Measurements from ENCODE around the gene COL24A1.

Gene COL24A1

GRCh38 chr1:85952460-85952859 lies 204.1 kb downstream of the COL24A1 start:
- no peaks in the 10 kb centered on the region for H3K9me3 ChIP-seq (replicated peaks in 1 of 2; ENCODE audit: control insufficient read depth in 2 of 2, insufficient read depth in 1 of 2, low read depth in 1 of 2, low read length in 2 of 2)
- no peak overlapping the region for H3K4me3 ChIP-seq (ENCODE audit: low read length in 2 of 2)
- no peak overlapping the region for H3K27ac ChIP-seq (replicated peaks; ENCODE audit: low read length)
- H2AK5ac ChIP-seq (ENCODE audit: low read depth, low read length) = no peak overlapping the region
- no peak overlapping the region for H2BK120ac ChIP-seq (ENCODE audit: low read depth, low read length)
- H3K4me2 ChIP-seq (ENCODE audit: insufficient read depth, low read length, poor library complexity, severe bottlenecking) = no peak overlapping the region
- no peak overlapping the region for H2BK12ac ChIP-seq (ENCODE audit: low read length)
- no peaks in the 10 kb centered on the region for H3K36me3 ChIP-seq (replicated peaks in 1 of 2; ENCODE audit: control insufficient read depth in 2 of 2, insufficient read depth in 2 of 2, low read length in 2 of 2)
- no peak overlapping the region for H4K91ac ChIP-seq (ENCODE audit: low read depth, low read length, poor library complexity)
- H4K8ac ChIP-seq (ENCODE audit: low read depth, low read length) = no peak overlapping the region
- H3K79me1 ChIP-seq (ENCODE audit: low read depth, low read length) = no peaks in the 10 kb centered on the region
- no peak overlapping the region for H3K9ac ChIP-seq (ENCODE audit: low read depth, low read length, poor library complexity)
- H3K27me3 ChIP-seq (ENCODE audit: control insufficient read depth in 3 of 3, insufficient read depth in 3 of 3, low read depth in 1 of 3, low read length in 3 of 3) = no peaks in the 10 kb centered on the region
- no peak overlapping the region for H2AFZ ChIP-seq (ENCODE audit: low read length)
- DNase-seq (ENCODE audit: low spot score) = no peak
- no peak overlapping the region for H3K4ac ChIP-seq (ENCODE audit: low read length)
- no peak overlapping the region for H3K18ac ChIP-seq (ENCODE audit: low read length)
- H2BK5ac ChIP-seq (ENCODE audit: low read length) = no peak overlapping the region
- no peak overlapping the region for H3K14ac ChIP-seq (ENCODE audit: low read length)
- H3K4me1 ChIP-seq (ENCODE audit: control insufficient read depth in 2 of 2, insufficient read depth in 1 of 2, low read depth in 1 of 2, low read length in 2 of 2) = no peaks in the 10 kb centered on the region
- no peak overlapping the region for H3K23ac ChIP-seq (ENCODE audit: low read depth, low read length, poor library complexity)
- H2BK15ac ChIP-seq (ENCODE audit: low read length) = no peak overlapping the region
- WGBS, 2 donors (ENCODE audit: extremely low coverage in 2 of 2, insufficient read length in 2 of 2, insufficient replicate concordance in 1 of 2) = no CpG with 5 or more reads among the region's 3 CpGs

DNA sequence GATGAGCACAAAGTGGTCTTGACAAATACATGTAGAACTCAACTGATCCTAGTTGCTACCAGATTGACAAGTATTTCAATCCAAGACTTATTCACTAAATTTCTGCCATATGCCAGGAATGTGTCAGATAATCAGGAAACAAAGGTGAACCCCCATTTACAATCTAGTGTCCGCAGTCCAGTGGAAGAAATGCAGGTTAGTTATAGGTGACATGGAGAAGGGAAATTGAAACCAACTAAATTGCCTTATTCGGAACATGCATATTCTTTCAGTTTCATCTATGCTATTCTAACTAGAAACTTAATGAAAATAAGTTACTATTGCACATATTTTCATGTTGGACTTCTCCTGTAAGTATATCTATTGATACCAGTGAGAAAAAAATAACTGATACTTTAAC lies 209.4 kb downstream of the COL24A1 start:
- Histone ChIP-seq H2BK120ac (ENCODE audit: low read depth, low read length) (no peak overlapping the region), H3K4me1 (ENCODE audit: control insufficient read depth in 2 of 2, insufficient read depth in 1 of 2, low read depth in 1 of 2, low read length in 2 of 2) (no peaks in the 10 kb centered on the region), H3K23ac (ENCODE audit: low read depth, low read length, poor library complexity) (no peak overlapping the region), H4K8ac (ENCODE audit: low read depth, low read length) (no peak overlapping the region), H3K9me3 (replicated peaks in 1 of 2; ENCODE audit: control insufficient read depth in 2 of 2, insufficient read depth in 1 of 2, low read depth in 1 of 2, low read length in 2 of 2) (no peaks in the 10 kb centered on the region), H2BK15ac (ENCODE audit: low read length) (no peak overlapping the region), H3K18ac (ENCODE audit: low read length) (no peak overlapping the region), H3K36me3 (replicated peaks in 1 of 2; ENCODE audit: control insufficient read depth in 2 of 2, insufficient read depth in 2 of 2, low read length in 2 of 2) (no peaks in the 10 kb centered on the region), H3K4me2 (ENCODE audit: insufficient read depth, low read length, poor library complexity, severe bottlenecking) (no peak overlapping the region), H3K4me3 (ENCODE audit: low read length in 2 of 2) (no peak overlapping the region), H2BK12ac (ENCODE audit: low read length) (no peak overlapping the region), H3K9ac (ENCODE audit: low read depth, low read length, poor library complexity) (no peak overlapping the region), H3K14ac (ENCODE audit: low read length) (no peak overlapping the region), H2AFZ (ENCODE audit: low read length) (no peak overlapping the region), H2AK5ac (ENCODE audit: low read depth, low read length) (no peak overlapping the region), H2BK5ac (ENCODE audit: low read length) (no peak overlapping the region), H3K79me1 (ENCODE audit: low read depth, low read length) (no peaks in the 10 kb centered on the region), H3K27me3 (ENCODE audit: control insufficient read depth in 3 of 3, insufficient read depth in 3 of 3, low read depth in 1 of 3, low read length in 3 of 3) (no peaks in the 10 kb centered on the region), H3K4ac (ENCODE audit: low read length) (no peak overlapping the region), H4K91ac (ENCODE audit: low read depth, low read length, poor library complexity) (no peak overlapping the region), H3K27ac (replicated peaks; ENCODE audit: low read length) (no peak overlapping the region)
- no peak for DNase-seq (ENCODE audit: low spot score)
- no CpG with 5 or more reads among the region's 2 CpGs for WGBS, 2 donors (ENCODE audit: extremely low coverage in 2 of 2, insufficient read length in 2 of 2, insufficient replicate concordance in 1 of 2)

DNA sequence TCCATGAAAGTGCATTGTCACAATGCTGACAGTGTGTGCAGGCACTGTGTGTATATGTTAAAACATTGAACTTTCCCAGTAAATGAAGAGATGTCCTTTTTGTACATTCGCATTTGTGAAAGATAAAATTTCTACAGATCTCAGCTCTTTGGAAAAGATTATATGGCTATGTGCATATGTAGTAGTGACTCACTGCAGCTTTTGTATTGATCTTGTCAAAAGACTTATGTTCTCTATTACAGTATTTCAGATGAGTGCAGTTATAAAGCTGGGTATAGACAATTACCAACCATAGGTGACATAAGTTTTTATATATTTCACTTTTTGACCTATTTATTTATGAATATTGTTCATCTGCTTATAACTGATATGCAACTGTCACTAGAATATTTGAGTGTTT lies 212.6 kb downstream of the COL24A1 start:
- Histone ChIP-seq H2BK15ac (ENCODE audit: low read length) (no peak overlapping the region), H3K27ac (replicated peaks; ENCODE audit: low read length) (no peak overlapping the region), H3K14ac (ENCODE audit: low read length) (no peak overlapping the region), H3K36me3 (replicated peaks in 1 of 2; ENCODE audit: control insufficient read depth in 2 of 2, insufficient read depth in 2 of 2, low read length in 2 of 2) (no peaks in the 10 kb centered on the region), H3K9ac (ENCODE audit: low read depth, low read length, poor library complexity) (no peak overlapping the region), H4K8ac (ENCODE audit: low read depth, low read length) (no peak overlapping the region), H2BK5ac (ENCODE audit: low read length) (no peak overlapping the region), H2AFZ (ENCODE audit: low read length) (no peak overlapping the region), H3K23ac (ENCODE audit: low read depth, low read length, poor library complexity) (no peak overlapping the region), H3K4me3 (ENCODE audit: low read length in 2 of 2) (no peak overlapping the region), H2BK12ac (ENCODE audit: low read length) (no peak overlapping the region), H3K79me1 (ENCODE audit: low read depth, low read length) (no peaks in the 10 kb centered on the region), H3K9me3 (replicated peaks in 1 of 2; ENCODE audit: control insufficient read depth in 2 of 2, insufficient read depth in 1 of 2, low read depth in 1 of 2, low read length in 2 of 2) (no peaks in the 10 kb centered on the region), H2AK5ac (ENCODE audit: low read depth, low read length) (no peak overlapping the region), H3K27me3 (ENCODE audit: control insufficient read depth in 3 of 3, insufficient read depth in 3 of 3, low read depth in 1 of 3, low read length in 3 of 3) (no peaks in the 10 kb centered on the region), H3K4me2 (ENCODE audit: insufficient read depth, low read length, poor library complexity, severe bottlenecking) (no peak overlapping the region), H3K4me1 (ENCODE audit: control insufficient read depth in 2 of 2, insufficient read depth in 1 of 2, low read depth in 1 of 2, low read length in 2 of 2) (no peaks in the 10 kb centered on the region), H3K4ac (ENCODE audit: low read length) (no peak overlapping the region), H2BK120ac (ENCODE audit: low read depth, low read length) (no peak overlapping the region), H3K18ac (ENCODE audit: low read length) (no peak overlapping the region), H4K91ac (ENCODE audit: low read depth, low read length, poor library complexity) (no peak overlapping the region)
- WGBS, 2 donors (ENCODE audit: extremely low coverage in 2 of 2, insufficient read length in 2 of 2, insufficient replicate concordance in 1 of 2) = no CpG with 5 or more reads among the region's 1 CpG
- no peak for DNase-seq (ENCODE audit: low spot score)

DNA sequence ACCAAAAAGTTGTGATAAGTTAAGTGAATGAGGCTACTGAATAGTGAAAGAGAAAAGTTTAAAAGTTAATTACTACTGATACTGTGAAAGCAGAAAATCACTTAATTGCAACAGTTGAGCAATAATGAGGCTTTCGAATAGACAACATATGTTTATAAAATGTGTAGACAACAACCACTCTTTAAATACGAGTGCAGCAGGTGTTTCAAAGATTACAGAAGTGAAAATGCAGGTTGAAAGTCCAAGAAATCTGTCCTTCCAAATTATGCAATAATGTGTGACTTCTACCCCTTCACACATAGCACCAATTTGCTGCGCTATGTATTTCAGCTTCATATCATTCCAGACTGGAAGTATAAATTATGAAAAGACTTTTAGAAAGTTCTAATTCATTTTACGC lies 213.0 kb downstream of the COL24A1 start:
- Histone ChIP-seq H3K36me3 (replicated peaks in 1 of 2; ENCODE audit: control insufficient read depth in 2 of 2, insufficient read depth in 2 of 2, low read length in 2 of 2) (no peaks in the 10 kb centered on the region), H3K27me3 (ENCODE audit: control insufficient read depth in 3 of 3, insufficient read depth in 3 of 3, low read depth in 1 of 3, low read length in 3 of 3) (no peaks in the 10 kb centered on the region), H2BK5ac (ENCODE audit: low read length) (no peak overlapping the region), H3K4me2 (ENCODE audit: insufficient read depth, low read length, poor library complexity, severe bottlenecking) (no peak overlapping the region), H4K8ac (ENCODE audit: low read depth, low read length) (no peak overlapping the region), H3K9ac (ENCODE audit: low read depth, low read length, poor library complexity) (no peak overlapping the region), H3K14ac (ENCODE audit: low read length) (no peak overlapping the region), H3K4me3 (ENCODE audit: low read length in 2 of 2) (no peak overlapping the region), H2BK120ac (ENCODE audit: low read depth, low read length) (no peak overlapping the region), H2BK12ac (ENCODE audit: low read length) (no peak overlapping the region), H2AK5ac (ENCODE audit: low read depth, low read length) (no peak overlapping the region), H3K27ac (replicated peaks; ENCODE audit: low read length) (no peak overlapping the region), H3K79me1 (ENCODE audit: low read depth, low read length) (no peaks in the 10 kb centered on the region), H2BK15ac (ENCODE audit: low read length) (no peak overlapping the region), H2AFZ (ENCODE audit: low read length) (no peak overlapping the region), H3K23ac (ENCODE audit: low read depth, low read length, poor library complexity) (no peak overlapping the region), H4K91ac (ENCODE audit: low read depth, low read length, poor library complexity) (no peak overlapping the region), H3K18ac (ENCODE audit: low read length) (no peak overlapping the region), H3K4me1 (ENCODE audit: control insufficient read depth in 2 of 2, insufficient read depth in 1 of 2, low read depth in 1 of 2, low read length in 2 of 2) (no peaks in the 10 kb centered on the region), H3K4ac (ENCODE audit: low read length) (no peak overlapping the region), H3K9me3 (replicated peaks in 1 of 2; ENCODE audit: control insufficient read depth in 2 of 2, insufficient read depth in 1 of 2, low read depth in 1 of 2, low read length in 2 of 2) (no peaks in the 10 kb centered on the region)
- DNase-seq (ENCODE audit: low spot score) = no peak
- no CpG with 5 or more reads among the region's 4 CpGs for WGBS, 2 donors (ENCODE audit: extremely low coverage in 2 of 2, insufficient read length in 2 of 2, insufficient replicate concordance in 1 of 2)
